ENCODE results near the gene AGAP1.

Gene AGAP1

DNA sequence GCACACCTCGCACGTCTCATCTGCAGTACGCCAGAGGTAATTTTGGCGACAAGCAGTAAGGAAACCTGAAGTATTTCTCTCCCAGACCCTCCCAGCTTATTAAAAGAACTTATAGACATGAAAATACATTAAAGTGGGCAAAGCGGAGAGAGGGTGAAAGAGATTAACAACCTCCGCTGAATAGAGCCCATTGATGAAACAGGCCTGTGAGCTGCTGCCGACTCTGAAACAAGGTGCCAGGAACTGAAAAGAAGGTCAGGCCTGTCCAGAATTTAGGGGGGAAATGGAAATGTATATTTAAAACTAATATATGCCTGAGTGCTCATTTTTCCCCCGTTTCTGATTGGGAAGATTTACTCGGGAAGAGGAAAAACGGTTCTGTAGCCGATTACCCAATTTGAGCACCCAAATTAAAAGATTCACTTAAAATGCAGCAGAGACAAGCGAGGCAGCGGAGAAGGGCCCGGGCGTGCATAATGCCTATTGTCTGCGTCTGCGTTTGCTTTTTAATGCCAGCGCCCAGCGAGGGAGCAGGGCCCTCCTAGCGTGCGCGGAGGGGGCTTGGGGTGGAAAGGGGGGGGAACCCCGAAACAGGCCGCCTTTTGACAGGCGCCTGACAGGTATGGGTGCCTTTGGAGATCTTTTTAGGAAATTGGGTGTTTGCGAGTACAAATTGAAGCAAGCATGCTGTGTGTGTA is 358.1 kb downstream of the AGAP1 start:
- TF ChIP-seq, protein P1, sequence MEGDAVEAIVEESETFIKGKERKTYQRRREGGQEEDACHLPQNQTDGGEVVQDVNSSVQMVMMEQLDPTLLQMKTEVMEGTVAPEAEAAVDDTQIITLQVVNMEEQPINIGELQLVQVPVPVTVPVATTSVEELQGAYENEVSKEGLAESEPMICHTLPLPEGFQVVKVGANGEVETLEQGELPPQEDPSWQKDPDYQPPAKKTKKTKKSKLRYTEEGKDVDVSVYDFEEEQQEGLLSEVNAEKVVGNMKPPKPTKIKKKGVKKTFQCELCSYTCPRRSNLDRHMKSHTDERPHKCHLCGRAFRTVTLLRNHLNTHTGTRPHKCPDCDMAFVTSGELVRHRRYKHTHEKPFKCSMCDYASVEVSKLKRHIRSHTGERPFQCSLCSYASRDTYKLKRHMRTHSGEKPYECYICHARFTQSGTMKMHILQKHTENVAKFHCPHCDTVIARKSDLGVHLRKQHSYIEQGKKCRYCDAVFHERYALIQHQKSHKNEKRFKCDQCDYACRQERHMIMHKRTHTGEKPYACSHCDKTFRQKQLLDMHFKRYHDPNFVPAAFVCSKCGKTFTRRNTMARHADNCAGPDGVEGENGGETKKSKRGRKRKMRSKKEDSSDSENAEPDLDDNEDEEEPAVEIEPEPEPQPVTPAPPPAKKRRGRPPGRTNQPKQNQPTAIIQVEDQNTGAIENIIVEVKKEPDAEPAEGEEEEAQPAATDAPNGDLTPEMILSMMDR (IDR thresholded peaks at IDR 0.05), result no peak

DNA sequence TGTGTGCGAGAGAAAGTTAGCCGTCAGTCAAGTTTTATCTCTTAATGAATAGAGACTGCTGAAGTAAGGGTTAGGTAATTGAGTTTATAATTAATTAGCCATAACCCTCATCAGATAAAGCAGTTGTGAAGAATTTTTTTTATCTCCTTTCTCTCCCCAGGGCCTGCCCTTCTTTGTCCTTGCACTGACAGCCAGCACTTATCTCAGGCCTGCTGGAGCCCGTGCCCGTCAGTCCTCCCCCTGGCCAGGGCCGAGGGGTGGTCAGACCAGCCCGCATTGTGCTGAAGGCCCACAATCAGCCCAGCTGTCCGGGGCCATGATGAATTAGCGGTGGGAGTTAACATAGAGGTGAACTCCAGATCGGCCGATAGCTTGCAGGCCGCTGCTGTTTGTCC is 358.7 kb downstream of the AGAP1 start:
- TF ChIP-seq, protein P1 (IDR thresholded peaks at IDR 0.05), result no peak

DNA sequence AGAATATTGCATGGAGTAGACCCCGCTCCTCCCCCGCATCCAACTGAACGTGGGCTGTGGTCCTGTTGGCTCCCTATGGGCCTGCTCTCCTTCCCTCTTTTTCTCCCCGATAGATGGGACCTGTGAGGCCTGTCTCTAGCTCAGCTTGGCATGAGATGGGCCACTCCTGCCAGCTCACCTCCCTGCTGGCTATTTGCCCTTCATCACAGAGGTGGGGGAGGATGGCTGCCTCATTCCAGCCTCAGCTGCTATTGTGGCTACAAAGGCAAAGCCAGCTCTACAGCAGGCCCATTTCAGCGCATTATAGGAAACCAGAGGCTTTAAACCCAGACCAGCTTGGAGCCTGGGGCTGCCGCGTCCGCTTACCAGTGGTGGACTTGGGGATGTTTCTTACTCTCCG is 360.4 kb downstream of the AGAP1 start:
- TF ChIP-seq, protein P1 (IDR thresholded peaks at IDR 0.05), result no peak

DNA sequence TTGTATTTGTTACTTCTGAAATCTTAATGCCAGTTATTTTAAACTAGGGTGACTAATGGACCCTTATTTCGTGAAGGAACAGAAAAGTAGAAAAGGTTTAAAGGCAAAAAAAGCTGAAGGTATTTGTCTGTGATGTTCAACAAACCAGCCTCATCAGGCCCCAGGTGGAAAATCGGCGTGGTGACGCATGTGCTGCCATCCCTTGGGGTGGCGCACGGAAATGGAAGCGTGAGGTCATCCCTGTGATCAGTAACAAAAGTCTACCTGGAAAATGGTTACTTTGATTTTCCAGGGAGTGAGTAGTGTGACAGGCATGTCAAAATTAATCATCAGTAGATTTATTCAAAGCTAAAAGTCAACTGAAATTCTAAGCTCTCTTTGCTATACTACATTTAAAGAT is 361.2 kb downstream of the AGAP1 start:
- TF ChIP-seq, protein P1 (IDR thresholded peaks at IDR 0.05), result no peak

DNA sequence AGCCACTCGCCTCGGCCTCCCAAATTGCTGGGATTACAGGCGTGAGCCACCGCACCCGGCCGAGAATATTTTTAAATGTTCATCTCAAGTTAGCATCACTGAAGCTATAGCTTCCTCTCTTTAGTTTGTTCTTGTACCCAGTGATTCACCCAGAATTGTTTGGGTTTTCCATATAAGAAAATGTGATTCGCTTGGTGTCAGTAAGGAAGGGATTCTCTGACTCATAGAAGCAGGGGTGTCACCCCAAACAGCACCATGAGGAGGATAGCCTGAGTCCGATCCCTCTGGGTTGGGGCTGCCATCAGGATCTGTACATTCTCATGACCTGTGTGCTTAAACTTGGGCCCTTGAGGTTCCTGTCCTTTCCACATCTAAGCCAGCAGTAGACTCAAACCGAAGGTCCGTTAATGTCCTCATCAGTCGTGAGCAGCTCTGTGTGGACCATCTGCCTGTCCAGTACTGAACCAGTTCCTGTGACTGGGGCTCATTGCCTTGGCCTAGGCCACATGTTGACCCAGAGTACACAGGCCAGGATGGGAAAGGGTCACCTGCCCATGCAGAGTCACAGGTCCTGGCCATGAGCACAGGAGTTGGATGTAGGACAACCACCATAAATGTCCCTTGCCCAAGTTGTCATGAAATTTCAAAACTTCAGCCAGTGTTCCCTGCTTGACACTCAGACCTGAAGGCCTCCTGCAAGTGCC is 362.5 kb downstream of the AGAP1 start:
- TF ChIP-seq, protein P1 (IDR thresholded peaks at IDR 0.05), result no peak

DNA sequence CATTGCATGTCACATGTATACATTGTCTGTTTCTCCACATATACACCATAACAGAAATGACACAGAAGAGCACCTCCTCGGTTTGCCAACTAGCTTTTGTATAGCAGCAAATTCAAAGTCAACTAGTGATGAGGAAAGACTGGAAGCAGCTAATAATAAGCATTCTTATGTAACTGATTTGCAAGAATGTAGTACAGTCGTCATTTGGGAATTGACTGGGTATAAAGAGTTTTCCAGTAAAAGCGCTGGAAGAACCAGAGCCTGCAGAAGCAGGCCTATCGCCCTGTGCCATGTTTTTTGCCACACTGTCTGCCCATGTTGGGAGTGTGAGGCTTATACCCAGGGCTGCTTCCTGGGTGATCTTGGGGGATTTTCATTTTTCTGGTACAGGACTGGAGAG is 363.8 kb downstream of the AGAP1 start:
- TF ChIP-seq, protein P1 (IDR thresholded peaks at IDR 0.05), result no peak

DNA sequence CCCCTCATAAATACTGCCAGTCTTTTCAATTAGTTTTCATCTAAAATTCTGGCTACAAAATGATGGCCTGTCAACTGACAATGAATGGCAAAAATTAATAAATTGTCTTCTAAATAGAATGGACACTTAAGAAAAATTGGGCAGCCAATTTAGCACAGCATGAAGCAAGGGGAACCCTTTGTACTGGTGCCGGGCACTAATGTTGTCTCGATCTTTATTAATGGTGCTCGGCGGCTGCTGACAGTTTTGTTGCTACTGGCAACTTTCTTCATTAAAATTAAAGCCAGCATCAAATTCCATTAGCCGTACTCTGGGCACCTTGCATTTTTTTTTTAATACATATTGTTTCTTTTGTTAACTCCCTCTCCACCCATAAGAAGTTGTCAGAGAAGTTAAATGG is 365.0 kb downstream of the AGAP1 start:
- TF ChIP-seq, protein P1 (IDR thresholded peaks at IDR 0.05), result no peak

Measured in LNCAP (cell line).